Measurements from ENCODE around the gene FGF9.

Gene FGF9

DNA sequence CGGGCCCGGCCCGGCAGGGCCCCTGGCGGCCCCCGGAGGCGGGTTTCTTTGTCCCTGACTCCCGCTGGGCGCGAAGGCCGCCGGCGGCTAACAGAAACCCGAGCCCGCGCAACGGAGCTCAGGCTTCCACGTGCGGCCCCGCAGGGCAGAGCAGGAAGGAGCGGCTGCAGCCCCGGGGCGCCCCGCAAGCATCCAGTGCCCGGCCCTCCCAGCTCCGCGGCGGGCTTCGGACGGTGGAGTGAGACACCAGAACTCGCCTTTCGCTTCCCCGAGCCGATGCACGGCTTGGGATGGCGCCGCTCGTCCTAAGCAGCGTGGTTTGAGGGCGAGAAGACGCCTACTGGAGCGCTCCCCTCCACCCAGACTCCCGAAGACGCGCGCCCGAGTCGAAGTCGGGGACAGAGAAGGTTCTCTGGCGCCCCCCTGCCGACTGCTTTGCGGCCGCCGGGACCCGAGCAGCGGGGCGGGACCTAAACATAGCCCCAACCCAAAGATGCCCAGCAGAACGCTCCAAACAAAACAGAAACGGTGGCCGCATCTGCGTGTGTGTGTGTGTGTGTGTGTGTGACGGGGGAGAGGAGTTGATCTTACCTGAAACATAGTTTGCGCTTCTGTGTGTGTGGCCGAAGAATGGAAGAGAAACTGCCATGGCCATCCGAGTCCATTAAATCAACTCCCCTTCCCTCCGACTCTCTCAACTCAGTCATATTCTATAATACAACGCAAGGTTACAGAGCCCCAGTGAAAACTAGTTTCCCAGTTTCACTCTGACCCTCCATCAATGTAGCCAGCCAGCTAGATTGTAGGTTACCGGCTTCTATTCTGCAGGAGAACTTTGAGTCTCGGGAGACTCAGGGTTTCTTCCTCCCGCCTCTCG, 629 bp upstream of the FGF9 start:
- H3K27me3 Mint-ChIP-seq = peaks cover 83% of the 10 kb centered on the region
- intact Hi-C loops (cut with micrococcal nuclease) = loop anchor here (2.0 kb wide), 1 partner anchor 67 kb away; no protein-coding TSS in a partner anchor
- H3K36me3 Mint-ChIP-seq (ENCODE audit: low read depth) = no peaks in the 10 kb centered on the region
- peaks cover 53% of the 10 kb centered on the region for H3K4me1 Mint-ChIP-seq (ENCODE audit: low read depth)
- peak overlapping the region; percentile 83 for H3K4me3 Mint-ChIP-seq
- no peaks in the 10 kb centered on the region for H3K9me3 Mint-ChIP-seq
- H3K27ac Mint-ChIP-seq = no peak overlapping the region

DNA sequence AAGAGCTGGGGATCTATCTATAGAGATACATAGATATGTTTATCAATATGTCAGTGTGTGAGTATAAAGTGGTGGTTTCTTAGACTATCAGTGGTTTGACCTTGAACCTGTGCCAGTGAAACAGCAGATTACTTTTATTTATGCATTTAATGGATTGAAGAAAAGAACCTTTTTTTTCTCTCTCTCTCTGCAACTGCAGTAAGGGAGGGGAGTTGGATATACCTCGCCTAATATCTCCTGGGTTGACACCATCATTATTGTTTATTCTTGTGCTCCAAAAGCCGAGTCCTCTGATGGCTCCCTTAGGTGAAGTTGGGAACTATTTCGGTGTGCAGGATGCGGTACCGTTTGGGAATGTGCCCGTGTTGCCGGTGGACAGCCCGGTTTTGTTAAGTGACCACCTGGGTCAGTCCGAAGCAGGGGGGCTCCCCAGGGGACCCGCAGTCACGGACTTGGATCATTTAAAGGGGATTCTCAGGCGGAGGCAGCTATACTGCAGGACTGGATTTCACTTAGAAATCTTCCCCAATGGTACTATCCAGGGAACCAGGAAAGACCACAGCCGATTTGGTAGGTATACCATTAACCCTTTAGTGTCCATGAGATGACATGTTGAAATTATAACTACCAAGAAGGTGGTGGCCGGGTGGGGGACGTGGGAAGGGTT, 880 bp downstream of the FGF9 start:
- peaks cover 90% of the 10 kb centered on the region for H3K27me3 Mint-ChIP-seq
- intact Hi-C loops (cut with micrococcal nuclease) = loop anchor here (2.0 kb wide), 1 partner anchor 69 kb away; no protein-coding TSS in a partner anchor
- peaks cover 54% of the 10 kb centered on the region for H3K4me1 Mint-ChIP-seq (ENCODE audit: low read depth)
- H3K4me3 Mint-ChIP-seq = no peak overlapping the region
- no peak overlapping the region for H3K27ac Mint-ChIP-seq
- no peaks in the 10 kb centered on the region for H3K36me3 Mint-ChIP-seq (ENCODE audit: low read depth)
- no peaks in the 10 kb centered on the region for H3K9me3 Mint-ChIP-seq

DNA sequence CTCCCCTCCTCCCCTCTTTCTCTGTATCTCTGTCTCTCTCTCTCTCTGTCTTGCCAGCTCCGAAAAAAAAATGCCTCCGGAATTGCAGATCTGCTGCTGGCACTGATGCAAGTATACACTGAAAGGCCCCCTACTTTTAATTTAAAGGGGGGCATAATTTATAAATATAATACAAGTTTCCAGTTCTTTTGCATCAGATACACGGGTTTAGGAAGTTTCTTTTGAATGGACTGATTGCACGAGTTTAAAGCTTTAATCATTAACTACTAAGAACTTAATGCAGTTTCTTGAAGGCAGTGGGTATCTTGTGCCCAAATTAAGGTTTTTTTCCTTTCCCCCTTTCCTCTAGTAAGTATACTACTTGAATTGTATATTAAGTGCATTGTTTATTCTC, 1.4 kb downstream of the FGF9 start:
- Mint-ChIP-seq H3K36me3 (ENCODE audit: low read depth) (no peaks in the 10 kb centered on the region), H3K27ac (no peak overlapping the region), H3K4me3 (no peak overlapping the region), H3K9me3 (no peaks in the 10 kb centered on the region), H3K4me1 (ENCODE audit: low read depth) (peaks cover 54% of the 10 kb centered on the region), H3K27me3 (peaks cover 92% of the 10 kb centered on the region)
- intact Hi-C loops (cut with micrococcal nuclease) = no loop called here

DNA sequence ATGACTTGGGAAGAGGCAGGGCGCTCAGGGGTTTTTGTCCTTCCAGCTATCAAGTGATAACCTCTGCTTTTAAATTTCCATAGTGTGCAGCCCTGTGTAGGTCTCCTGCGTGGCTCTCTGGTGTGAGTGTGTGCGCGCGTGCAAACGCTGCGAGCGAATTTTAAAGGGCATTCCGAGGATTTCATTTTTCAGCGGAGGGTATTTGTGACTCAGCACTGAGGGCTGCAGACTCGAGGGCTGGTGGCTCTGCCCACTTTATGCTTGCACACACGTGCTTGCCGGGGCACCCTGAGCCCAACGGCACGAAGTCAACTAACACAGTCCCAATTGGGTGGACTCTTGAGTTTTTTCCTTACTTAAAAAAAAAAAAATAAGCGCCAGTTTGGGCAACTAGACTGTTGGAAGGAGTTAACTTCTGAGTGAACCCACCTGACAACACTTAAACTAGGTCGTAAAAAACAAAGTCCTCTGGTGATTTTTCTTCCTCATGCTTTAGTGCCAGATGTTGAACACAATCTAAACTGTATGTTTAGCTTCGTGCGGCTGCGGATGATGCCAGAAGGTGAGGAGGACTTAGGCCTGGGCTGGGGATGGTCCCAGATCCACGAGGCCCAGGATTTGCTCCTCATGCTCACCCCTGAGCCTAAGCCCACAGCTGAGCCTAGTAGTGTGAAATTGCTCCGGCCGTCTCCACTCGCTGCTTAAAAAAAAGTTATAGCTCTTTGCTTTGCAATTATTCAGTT, 2.1 kb downstream of the FGF9 start:
- Mint-ChIP-seq H3K27ac (no peak overlapping the region), H3K36me3 (ENCODE audit: low read depth) (no peaks in the 10 kb centered on the region), H3K9me3 (no peaks in the 10 kb centered on the region), H3K4me3 (peak overlapping the region; percentile 54), H3K4me1 (ENCODE audit: low read depth) (peaks cover 54% of the 10 kb centered on the region), H3K27me3 (peaks cover 93% of the 10 kb centered on the region)
- intact Hi-C loops (cut with micrococcal nuclease) = no loop called here

- no peaks in the 10 kb centered on the region for H3K36me3 Mint-ChIP-seq (ENCODE audit: low read depth)
- peaks cover 53% of the 10 kb centered on the region for H3K4me1 Mint-ChIP-seq (ENCODE audit: low read depth)
- peak overlapping the region; percentile 54 for H3K4me3 Mint-ChIP-seq
- intact Hi-C loops (cut with micrococcal nuclease) = no loop called here
- H3K27ac Mint-ChIP-seq = no peak overlapping the region
- no peaks in the 10 kb centered on the region for H3K9me3 Mint-ChIP-seq
- peaks cover 88% of the 10 kb centered on the region for H3K27me3 Mint-ChIP-seq
These were observed 2.6 kb downstream of the FGF9 start for GRCh38 chr13:21673539-21673788.

DNA sequence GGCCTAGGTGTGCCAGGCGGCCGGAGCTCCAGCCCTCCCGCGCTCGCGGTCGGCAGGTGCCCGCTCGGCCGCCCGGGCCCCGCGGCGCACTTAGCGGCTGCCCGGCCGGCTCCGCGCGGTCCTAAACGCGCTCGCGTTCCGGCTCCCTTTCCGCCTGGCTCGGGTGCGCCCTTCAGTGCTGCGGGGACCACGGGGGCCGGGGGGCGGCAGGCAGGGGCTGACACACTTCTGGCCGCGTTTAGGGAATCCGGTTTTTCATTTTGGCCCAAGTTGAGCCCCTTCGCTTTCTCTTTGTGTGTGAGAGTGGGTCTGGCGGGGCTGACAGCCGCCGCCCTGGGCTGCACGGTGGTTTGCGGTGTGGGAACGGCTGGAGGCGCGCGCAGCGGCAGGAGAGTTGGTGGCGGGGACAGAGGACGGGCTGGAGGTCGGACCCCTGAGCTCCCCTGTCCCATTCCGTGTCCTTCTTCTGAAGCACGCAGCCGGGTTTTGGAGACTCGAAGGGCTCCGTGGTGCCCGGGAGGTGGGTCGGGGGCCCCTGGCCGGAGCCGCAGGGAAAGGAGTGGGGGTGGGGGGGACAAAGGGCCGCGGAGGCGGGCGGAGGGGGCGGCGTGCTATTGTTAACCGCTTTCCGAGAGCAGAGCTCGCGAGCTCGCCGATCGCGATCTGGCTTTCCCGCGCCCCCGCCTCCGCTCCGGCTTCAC, 3.1 kb downstream of the FGF9 start:
- peak overlapping the region; percentile 76 for H3K4me3 Mint-ChIP-seq
- peaks cover 48% of the 10 kb centered on the region for H3K4me1 Mint-ChIP-seq (ENCODE audit: low read depth)
- H3K27me3 Mint-ChIP-seq = peaks cover 83% of the 10 kb centered on the region
- no peak overlapping the region for H3K27ac Mint-ChIP-seq
- intact Hi-C loops (cut with micrococcal nuclease) = no loop called here
- no peaks in the 10 kb centered on the region for H3K9me3 Mint-ChIP-seq
- H3K36me3 Mint-ChIP-seq (ENCODE audit: low read depth) = no peaks in the 10 kb centered on the region

GRCh38 chr13:21674490-21675009, 3.7 kb downstream of the FGF9 start:
- intact Hi-C loops (cut with micrococcal nuclease) = no loop called here
- Mint-ChIP-seq H3K36me3 (ENCODE audit: low read depth) (no peaks in the 10 kb centered on the region), H3K4me3 (peak overlapping the region; percentile 39), H3K4me1 (ENCODE audit: low read depth) (peaks cover 42% of the 10 kb centered on the region), H3K27ac (no peak overlapping the region), H3K9me3 (no peaks in the 10 kb centered on the region), H3K27me3 (peaks cover 80% of the 10 kb centered on the region)

DNA sequence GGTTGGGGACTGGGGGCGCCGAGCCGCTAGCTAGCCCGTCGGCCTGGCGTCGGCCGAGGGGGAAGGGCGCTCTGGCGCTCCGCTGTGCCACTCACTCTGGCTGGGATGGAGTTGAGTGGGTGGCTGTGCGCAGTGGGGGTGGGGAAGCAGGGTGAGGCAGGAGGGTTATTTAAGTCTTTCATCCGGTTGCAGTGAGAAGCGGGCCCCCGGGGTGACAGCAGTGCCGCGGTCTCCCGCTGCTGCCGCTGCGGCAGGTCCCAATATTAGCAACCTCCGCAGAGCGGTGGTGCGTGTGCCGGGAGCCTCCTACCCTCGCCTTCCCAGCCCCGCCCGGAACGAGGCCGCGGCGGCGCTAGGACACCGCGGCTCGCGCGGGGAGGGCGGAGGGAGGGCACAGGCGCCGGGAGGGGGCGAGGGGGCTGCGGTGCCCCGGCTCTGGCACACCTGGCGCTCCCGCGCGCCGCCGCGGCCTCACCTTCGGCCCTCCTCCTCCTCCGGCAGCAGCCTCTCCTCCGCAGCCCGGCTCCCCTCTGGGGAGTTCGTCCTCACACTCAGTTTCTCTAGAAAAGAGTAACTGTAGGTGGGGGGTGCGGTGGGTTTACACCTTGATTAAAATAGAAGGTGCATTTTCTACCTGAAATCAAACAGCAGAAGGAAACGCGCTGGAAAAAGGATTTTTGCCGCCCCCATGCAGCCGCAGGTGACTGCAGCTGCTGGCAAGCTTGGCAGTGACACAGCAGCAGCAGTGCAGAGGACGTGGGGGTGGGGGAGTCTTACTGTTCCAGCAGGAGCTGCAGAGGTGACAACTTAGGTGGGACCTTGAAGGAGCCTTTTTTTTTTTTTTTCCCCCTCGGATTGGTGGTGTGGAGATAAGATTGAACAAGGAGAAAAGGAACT, 4.5 kb downstream of the FGF9 start:
- intact Hi-C loops (cut with micrococcal nuclease) = no loop called here
- Mint-ChIP-seq H3K27me3 (peaks cover 76% of the 10 kb centered on the region), H3K4me3 (peak overlapping the region; percentile 51), H3K4me1 (ENCODE audit: low read depth) (peaks cover 35% of the 10 kb centered on the region), H3K9me3 (no peaks in the 10 kb centered on the region), H3K36me3 (ENCODE audit: low read depth) (no peaks in the 10 kb centered on the region), H3K27ac (no peak overlapping the region)

DNA sequence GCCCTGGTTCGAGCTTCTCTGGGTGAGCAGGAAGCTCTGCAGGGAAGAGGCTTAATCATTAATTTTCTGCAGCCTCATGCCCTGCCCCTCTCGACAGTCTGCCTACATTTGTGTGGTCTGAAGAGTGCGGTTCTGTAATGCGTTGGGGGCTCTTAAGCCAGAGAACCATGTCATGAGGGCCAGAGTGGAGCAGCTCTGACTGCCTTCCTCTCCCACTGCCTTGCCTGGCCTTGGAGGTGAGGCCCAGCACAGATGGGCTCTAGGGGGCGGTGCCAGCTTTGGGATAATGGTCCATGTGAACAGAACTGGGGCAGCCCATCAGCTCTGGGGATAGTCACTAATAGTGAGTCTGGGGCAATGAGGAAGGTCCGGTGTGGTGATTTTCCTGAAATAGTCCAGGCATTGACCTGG, 5.7 kb downstream of the FGF9 start:
- no peak overlapping the region for H3K4me3 Mint-ChIP-seq
- H3K36me3 Mint-ChIP-seq (ENCODE audit: low read depth) = no peaks in the 10 kb centered on the region
- H3K27me3 Mint-ChIP-seq = peaks cover 67% of the 10 kb centered on the region
- no peak overlapping the region for H3K27ac Mint-ChIP-seq
- intact Hi-C loops (cut with micrococcal nuclease) = no loop called here
- no peaks in the 10 kb centered on the region for H3K9me3 Mint-ChIP-seq
- peaks cover 22% of the 10 kb centered on the region for H3K4me1 Mint-ChIP-seq (ENCODE audit: low read depth)

GRCh38 chr13:21677075-21677623, 6.3 kb downstream of the FGF9 start:
- Mint-ChIP-seq H3K36me3 (ENCODE audit: low read depth) (no peaks in the 10 kb centered on the region), H3K27me3 (peaks cover 65% of the 10 kb centered on the region), H3K4me3 (no peak overlapping the region), H3K4me1 (ENCODE audit: low read depth) (peaks cover 19% of the 10 kb centered on the region), H3K9me3 (no peaks in the 10 kb centered on the region), H3K27ac (no peak overlapping the region)
- intact Hi-C loops (cut with micrococcal nuclease) = no loop called here

- H3K36me3 Mint-ChIP-seq (ENCODE audit: low read depth) = no peaks in the 10 kb centered on the region
- intact Hi-C loops (cut with micrococcal nuclease) = no loop called here
These were observed 12.3 kb downstream of the FGF9 start for GRCh38 chr13:21683034-21683733.

GRCh38 chr13:21684576-21684975, 13.7 kb downstream of the FGF9 start:
- Mint-ChIP-seq H3K9me3 (no peaks in the 10 kb centered on the region), H3K27ac (no peak overlapping the region), H3K27me3 (peaks cover 27% of the 10 kb centered on the region), H3K4me3 (no peak overlapping the region), H3K4me1 (ENCODE audit: low read depth) (no peaks in the 10 kb centered on the region), H3K36me3 (ENCODE audit: low read depth) (no peaks in the 10 kb centered on the region)
- intact Hi-C loops (cut with micrococcal nuclease) = no loop called here

More at GRCh38 chr13:21683034-21683733, 12.3 kb downstream of the FGF9 start:
- H3K4me3 Mint-ChIP-seq = no peak overlapping the region
- no peak overlapping the region for H3K27ac Mint-ChIP-seq
- H3K4me1 Mint-ChIP-seq (ENCODE audit: low read depth) = no peaks in the 10 kb centered on the region
- H3K27me3 Mint-ChIP-seq = peaks cover 30% of the 10 kb centered on the region
- no peaks in the 10 kb centered on the region for H3K9me3 Mint-ChIP-seq

Measured in dendritic cell treated with granulocyte-macrophage colony-stimulating factor and Interleukin-4, amounts not matched to agents 40 ng/mL and 50 ng/mL, for 4 days (primary cell).